GM19025 (cell line): Measurements from ENCODE around the gene UNC13B.

Experiments used
- ATAC-seq: cut with Tn5 transposase; IDR thresholded peaks from one replicate; pipeline ENCODE4 v1.9.1; 2021; ENCODE audit warnings: mild to moderate bottlenecking, low read depth, moderate library complexity; ENCODE audit not compliant: unreplicated experiment

UNC13B gene

DNA sequence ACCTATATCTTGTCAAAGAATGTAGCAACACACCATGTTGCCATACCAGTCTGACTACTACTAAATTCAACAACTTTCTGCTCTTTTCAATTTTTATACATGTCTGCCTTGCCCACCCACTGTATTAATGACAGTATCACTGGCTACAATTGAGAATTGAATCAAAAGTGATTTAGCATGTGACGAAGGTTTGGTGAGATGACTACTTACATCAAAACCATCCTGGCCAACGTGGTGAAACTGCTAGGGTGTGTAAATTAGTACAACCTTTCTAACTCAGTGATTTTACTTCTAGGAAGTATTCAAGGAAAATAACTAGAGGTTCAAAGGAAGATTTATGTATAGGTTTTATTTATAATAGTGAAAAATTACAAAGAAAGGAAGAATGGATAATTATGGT lies 109.8 kb downstream of the UNC13B start:
- ATAC-seq: no peak

DNA sequence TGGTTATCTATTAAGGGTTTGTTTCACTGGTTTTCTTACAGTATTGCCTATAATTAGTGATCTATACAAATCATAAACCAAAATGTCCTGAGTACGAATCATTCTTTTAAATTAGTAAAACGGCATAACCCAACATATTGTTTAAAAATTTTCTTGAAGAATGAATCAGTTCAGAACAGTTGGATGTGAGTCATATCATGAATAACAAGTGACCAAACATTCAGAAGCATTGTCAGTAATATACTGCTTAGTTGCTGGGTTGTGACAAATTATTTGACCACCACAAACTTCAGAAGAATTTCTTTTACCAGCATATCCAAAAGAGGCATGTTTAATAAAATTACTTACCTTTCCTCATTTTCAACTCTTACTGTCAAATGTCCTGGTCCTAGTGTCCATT lies 111.2 kb downstream of the UNC13B start:
- no peak for ATAC-seq

DNA sequence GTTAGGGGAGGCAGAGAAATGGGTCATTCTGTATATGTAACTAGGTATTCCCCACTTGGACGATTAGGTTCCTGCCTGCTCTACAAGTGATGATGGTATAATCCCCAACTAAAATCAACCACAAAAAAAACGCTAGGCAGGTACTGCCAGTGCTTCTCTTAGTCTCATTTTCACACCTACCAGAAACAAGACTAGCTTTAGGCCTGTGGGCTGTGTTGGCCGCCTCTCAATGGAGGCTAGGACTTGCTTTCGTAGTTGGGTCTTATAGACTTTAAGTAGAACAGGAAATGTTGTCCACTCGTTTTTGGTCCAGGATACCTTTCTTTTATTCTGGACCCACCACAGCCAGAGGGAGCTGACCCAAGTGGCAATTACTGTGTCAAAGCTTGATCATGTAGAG lies 111.8 kb downstream of the UNC13B start:
- ATAC-seq: no peak

DNA sequence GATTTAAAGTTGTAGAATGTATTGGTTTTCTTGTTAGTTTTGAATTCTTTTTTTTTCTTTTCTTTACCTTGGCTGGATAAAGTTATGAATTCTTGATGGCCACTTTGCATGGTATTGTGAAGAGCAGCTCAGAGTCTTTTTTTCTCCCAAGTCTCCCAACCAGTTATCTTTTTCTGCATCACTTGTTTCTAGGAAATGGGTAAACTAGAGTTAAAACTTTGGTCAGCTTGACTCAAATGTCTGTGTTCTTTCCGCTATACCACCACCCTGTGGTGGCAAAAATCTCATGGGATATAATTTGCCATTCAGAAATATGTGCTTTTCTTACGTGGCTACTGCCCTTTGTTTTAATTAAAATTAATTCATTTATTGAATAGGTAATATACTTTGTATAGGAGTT lies 113.2 kb downstream of the UNC13B start:
- ATAC-seq: no peak

DNA sequence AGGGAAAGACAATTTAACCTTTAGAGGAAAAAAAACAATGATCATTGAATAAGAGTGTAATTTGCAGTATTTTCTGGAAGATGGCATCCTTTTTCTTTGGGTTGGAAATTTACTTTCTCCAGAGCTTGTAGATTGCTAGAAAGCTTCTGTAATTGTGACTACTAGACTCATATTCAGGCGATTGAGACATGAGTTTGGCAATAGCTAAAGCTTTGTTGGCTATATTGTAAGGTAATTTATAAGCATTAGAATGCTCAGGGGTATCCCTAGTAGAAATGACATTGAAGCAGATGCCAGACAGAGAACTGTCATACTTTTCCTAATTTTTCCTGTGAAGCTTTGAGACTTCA lies 115.3 kb downstream of the UNC13B start:
- no peak for ATAC-seq

DNA sequence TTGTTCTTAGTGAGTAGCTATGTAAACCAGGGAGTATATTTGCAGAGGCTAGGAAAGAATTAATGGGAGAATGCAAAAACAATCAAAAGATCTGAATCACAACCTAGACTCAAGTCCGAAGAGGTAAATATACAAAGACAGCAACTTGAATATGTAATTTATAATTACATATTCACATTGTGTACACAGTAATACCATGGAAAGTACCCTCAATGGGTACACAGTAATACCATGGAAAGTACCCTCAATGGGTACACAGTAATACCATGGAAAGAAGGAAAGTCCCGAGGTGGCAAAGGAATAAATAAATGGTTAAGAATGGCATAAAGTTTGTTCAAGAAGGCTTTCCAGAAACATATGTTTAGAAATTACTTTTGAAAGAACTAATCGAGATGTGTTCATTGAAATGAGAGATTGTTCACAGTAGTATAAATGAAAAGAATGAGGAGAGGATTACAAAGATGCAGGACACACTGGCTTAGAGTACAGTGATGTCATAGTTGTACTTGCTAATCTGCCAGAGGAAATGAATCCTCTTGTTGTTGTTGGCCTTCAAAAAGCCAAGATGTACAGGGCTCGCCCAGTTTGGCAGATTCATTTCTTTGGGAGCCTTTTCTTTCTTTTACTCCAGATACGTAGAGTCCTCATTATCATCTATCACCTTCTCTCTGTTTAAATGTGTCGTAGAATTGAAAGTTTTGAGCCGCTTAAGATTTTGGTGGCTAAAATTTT lies 116.0 kb downstream of the UNC13B start:
- no peak for ATAC-seq

DNA sequence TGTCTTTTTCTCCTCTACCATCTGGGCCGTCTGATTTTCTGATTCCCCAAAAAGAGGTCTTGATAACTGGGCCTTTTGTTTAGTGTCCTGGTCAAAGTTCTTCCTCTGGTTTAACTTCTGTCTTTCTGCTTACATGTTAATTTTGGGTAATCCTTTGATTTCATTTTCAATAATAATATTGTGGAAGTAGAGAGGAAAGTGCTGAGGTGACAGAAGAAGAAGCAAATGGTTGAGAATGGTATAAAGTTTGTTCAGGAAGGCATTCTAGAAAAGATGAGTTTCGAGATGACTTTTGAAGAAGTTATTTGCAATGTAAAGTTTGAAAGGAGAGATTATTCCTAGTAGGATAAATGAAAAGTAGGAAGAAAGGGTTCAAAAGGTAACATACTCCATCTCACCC lies 118.1 kb downstream of the UNC13B start:
- ATAC-seq: no peak

DNA sequence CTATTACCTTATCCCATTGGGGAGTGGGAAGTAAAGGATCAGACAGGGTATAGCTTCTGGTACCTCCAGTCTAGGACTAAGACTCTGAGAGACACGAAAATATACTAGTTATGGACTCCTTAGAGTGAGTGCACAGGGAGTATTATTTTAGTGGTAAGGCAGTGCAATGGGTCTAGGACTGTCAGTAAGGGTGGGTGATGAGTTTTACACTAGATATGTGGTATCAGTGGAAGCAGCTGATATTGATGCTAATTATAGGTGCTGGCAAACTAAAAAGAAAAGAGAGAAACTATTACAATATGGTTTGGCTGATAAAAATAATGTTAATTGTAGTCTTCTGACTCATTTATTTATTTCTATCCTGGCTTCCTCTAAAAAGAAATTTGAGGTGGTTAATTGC lies 118.6 kb downstream of the UNC13B start:
- no peak for ATAC-seq

DNA sequence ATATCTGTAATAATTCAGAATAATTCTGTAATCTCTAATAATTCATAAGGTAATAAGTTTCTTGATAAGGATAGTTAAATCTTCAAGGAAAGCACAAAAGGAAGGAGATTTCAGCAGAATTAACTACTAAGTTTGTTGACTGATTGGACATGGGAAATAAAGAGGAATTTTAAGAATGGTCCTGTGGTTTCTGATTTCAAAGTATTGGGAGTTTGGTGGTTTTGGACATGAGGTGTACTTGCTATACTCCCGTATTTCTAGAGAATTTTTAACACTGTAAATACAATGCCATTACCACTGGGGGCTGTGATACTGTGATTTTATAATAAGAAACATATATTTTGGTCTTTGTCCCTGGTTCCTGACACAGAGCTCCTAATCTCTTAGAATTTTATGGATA lies 123.9 kb downstream of the UNC13B start:
- ATAC-seq: no peak

DNA sequence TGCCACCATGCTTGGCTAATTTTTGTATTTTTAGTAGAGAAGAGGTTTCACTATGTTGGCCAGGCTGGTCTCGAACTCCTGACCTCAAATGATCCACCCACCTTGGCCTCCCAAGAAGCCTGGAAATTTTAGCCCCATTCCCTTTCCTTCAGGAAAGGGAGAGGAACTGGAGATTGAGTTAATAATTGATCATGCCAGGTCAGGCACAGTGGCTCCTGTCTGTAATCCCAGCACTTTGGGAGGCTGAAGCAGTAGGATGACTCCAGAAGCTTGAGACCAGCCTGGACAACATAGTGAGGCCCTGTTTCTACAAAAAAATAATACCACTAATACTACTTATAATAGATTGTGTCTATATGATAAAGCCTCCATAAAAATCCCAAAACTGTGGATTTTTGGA lies 124.6 kb downstream of the UNC13B start:
- no peak for ATAC-seq

DNA sequence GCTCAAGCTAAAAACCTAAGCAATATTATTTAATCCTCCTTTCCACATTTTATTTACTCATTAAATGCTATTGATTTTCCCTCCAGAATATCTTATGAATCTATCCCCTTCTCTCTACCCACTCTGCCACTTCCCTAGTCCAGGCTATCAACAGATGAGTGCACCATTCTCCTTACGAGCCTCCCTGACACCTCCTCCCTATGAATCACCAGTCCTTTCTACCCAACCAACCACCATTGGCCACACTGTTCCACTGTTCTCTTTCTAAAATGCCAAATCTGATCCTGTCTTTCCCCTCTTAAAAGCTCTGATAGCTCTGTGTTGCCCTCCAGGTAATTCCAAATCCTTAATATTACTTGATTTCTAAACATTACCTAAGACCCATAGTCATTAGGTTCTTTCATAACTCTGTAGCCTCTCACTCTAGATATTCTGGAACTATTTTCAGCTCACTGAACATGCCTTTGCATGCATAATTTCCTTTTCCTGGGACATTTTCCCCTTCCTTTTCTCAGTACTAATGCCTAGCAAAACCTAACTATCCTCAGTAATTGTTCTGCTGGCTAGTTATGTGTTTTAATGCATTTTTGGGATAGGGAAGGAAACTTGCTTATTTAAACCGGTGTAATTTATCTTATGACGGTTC lies 126.3 kb downstream of the UNC13B start:
- no peak for ATAC-seq

DNA sequence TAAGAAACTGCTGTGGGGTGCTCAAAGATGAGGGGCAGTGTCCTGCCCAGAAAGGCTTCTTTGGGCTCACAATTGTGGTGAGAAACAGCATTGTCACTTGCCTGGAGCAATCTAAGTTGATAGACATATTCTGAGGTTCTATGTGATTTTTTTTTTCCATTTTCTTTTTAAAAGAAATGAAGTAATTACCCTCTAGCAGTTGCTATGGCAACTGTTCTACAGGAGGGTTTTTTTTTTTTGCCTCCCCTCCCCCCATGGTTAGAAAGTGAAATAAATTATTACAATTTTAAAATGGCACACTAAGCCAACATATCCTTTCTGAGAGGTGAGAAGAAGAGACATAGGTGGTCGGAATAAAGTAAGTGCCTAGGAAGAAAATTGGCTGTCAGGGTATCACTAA lies 127.0 kb downstream of the UNC13B start:
- no peak for ATAC-seq

DNA sequence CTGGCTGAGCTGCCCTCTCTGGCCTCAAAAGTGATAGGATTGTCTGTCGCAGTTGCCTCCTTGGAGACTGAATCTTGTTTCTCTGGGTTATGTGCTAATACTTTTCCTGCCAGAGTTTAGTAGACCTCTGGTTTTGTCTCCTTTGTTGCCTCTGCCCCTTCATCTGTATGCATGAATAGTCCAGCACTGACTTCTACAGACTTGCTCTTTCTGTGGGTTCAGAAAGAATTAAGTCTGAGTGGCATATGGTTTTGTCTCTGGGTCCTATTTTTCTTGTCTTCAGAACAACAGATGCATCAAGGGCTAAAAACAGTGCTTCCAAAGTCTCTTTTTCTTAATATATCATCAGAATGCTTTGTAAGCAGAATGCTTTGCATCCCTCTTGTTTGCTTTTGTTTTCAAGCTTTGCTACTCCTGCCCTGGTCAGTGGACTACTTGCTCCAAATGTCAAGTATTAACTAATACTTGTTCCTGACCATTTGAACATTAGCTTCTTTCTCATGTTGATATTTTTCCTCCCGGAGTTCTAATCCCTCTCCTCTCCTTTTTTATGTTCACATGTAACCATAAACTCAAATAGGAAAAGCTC lies 131.7 kb downstream of the UNC13B start:
- ATAC-seq: no peak

DNA sequence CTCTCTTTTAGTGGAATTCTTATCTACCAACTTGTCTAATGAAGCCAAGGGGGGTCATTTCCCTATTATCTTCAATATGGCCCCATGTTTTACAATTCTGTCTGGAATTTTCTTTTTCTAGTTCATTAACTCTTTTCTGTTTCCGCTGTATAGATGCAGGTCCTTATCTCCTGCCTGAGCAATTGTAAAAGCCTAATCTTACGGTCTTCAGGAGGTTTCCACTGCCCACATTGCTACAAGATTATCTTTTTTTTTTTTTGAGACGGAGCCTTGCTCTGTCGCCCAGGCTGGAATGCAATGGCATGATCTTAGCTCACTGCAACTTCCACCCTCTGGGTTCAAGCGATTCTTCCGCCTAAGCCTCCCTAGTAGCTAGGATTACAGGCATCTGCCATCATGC lies 132.3 kb downstream of the UNC13B start:
- no peak for ATAC-seq

DNA sequence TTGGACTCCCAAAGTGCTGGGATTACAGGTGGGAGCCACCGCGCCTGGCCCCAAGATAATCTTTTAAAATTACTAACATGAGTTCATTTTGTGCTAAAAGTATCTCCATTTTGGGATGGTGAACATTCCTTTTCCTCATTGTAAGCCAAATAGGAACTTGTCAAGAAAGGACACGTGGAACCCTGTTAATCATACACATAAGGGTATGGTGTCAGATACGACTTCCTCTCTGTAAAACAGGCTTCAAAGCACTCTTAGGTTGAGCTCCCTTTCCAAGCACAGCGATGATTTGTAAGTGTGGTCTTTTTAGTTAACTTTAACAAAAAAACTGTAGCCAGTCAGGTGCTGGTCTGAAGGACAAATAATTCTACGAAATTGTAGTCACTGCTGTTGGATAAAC lies 132.7 kb downstream of the UNC13B start:
- ATAC-seq: no peak

DNA sequence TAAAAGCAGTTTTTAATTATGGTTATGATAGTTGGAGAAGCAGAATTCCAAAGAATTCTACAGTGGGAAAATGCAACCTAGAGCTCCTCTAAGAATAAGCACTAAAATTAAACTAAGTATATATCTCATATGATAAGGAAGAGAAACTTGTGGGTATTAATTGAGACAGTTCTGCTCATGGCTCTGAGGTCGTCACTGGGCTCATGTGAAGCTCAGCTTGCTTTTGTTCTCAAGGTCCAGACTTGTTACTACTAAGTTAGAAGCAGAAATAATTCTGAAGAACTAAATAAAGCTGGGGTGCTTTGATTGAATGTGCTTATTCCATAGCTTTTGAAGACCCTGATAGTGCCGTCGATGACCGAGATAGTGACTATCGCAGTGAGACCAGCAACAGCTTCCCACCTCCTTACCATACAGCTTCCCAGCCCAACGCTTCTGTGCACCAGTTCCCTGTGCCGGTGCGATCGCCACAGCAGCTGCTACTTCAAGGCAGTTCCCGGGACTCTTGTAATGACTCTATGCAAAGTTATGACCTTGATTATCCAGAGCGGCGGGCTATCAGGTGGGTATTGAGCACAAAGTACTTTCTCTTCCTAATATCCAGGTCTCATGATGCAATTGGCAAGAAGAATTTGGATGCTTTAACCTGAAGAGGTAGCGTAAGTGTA lies 133.7 kb downstream of the UNC13B start:
- ATAC-seq: no peak

DNA sequence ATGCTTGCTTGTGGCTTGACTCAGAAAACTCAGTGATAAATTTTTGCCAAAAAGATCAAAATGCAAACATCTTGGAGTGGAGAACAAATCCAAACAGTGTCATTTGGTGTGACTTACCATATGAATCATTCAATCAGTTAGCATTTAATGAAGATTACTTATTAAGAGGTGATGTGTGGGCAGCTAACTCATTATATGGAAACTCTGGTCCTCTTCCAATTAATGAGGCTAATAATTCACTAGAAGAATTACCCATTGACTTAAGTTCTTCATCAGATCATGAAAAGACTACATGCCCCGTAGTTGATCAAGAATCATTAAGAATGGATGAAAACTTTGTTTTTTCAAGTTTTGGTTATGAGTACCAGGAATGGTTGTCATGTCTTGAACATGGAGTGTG lies 141.8 kb downstream of the UNC13B start:
- no peak for ATAC-seq

DNA sequence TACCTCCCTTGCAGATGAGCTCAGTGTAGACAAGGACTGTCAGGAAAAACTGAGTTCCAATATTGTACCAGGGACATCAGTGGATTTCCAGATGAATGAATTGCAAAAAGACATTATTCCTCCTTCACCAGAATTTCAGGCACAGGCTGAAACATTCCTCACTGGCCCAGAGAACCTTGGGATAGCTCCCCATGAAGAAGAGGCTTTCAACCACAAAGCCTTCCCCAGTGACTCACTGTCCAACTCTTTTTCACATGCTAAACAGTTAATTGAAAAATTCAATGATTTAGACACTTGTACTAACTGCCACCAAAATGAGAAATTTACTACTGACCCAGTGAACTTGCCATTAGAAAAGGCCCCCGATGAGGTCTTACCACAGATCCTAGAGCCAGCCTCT lies 144.5 kb downstream of the UNC13B start:
- no peak for ATAC-seq

DNA sequence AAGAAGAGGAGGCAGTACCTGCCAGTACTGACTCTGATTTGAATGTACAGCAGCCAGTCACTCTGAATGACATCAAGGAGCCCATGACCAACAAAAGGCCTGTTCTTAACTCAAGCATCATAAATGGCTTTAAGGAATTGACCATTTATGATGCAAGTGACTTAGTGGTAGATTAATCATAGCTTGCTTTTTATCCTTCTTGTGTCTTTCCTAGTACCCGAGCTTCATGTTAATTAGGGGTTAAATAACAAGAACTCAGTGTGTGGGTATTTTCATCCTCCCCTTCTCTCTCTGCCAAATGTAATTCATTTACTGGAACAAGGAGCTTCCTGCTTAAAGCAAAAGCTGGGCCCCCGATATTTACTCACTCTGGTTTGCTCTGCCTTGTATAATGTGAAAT lies 146.5 kb downstream of the UNC13B start:
- no peak for ATAC-seq

DNA sequence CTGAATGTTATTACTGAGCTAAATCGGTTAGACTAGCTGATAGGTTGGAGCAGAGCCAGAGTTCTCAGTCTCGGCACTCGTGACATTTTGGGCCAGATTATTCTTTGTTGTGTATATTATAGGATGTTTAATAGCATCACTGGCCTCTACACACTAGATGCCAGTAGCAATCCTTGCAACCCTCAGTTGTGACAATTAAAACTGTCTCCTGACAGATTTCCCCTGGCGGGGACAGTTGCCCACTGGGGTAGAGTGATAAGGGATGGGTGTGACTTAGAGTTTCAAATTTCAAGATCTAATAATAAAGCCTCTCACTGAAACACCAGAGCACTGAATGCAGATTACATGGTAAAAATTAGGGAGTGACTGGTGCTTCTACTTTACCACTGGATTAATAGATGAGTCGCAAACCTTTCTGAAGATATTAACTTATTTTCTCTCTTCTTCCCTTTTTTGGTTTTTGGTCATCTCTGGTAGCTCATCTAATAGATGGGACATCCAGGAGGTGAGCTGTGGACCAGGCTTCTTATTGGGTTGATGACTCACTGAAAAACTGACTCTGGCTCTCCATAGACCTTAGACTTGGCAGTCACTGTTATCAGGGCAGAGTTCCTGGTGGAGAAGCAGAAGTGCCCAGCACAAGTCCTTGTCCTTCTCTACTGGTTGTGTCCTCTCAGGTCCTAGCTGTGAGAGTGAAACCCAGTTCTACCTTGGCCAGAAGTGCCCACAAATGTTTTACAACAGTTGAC lies 150.3 kb downstream of the UNC13B start:
- ATAC-seq: no peak

DNA sequence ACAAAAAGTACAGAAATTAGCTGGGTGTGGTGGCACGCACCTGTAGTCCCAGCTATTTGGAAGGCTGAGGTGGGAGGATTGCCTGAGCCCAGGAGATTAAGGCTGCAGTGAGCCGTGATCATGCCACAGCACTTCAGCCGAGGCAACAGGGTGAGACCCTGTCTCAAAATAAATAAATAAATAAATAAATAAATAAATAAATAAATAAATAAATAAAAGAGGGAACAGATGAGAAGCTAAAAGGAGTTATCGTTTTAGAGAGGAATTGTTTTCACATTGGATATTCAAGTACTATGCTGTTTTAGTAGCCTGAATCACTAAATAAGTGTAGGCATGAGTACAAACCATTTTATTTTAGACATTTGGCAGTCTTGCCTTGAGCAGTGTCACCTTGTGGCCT lies 151.7 kb downstream of the UNC13B start:
- ATAC-seq: no peak
